ENCODE data around the gene YPEL2. TPM values are rescaled to one million over a fixed set of nuclear protein-coding genes. Genes with fewer than 3 reads are reported as not detected.

The YPEL2 gene
- polyA plus RNA-seq, 1 donor (not counting 4 experiments of a cell fraction or from before 2014, with no cell fraction given) = 4.6 TPM

GRCh38 chr17:59328601-59329000 lies 2.9 kb upstream of the YPEL2 start:
- Histone ChIP-seq H3K4me1 (ENCODE audit: control insufficient read depth, extremely low read depth, insufficient read depth, low read length) (peaks cover 9% of the 10 kb centered on the region), H3K4me2 (ENCODE audit: control insufficient read depth, extremely low read depth, insufficient read depth, low read depth, low read length) (no peak overlapping the region), H3K4me3 (ENCODE audit: control insufficient read depth in 2 of 3, extremely low read depth in 1 of 3, insufficient read depth in 2 of 3, low read depth in 1 of 3, low read length in 3 of 3) (no peak overlapping the region), H3K36me3 (ENCODE audit: control insufficient read depth in 2 of 2, extremely low read depth in 1 of 2, insufficient read depth in 2 of 2, low read length in 2 of 2) (no peaks in the 10 kb centered on the region), H3K27me3 (ENCODE audit: control insufficient read depth, extremely low read depth, insufficient read depth, low read length) (peaks cover 13% of the 10 kb centered on the region), H3K79me2 (ENCODE audit: control insufficient read depth, insufficient read depth, low read length) (no peaks in the 10 kb centered on the region), H2AFZ (ENCODE audit: control insufficient read depth, low read length) (no peak overlapping the region), H3K9ac (ENCODE audit: control insufficient read depth, extremely low read depth, insufficient read depth, low read length) (no peak overlapping the region), H3K9me1 (ENCODE audit: control insufficient read depth, extremely low read depth, insufficient read depth, low read length) (no peaks in the 10 kb centered on the region), H4K20me1 (ENCODE audit: control insufficient read depth, extremely low read depth, insufficient read depth, low read length) (no peaks in the 10 kb centered on the region), H3K27ac (ENCODE audit: control insufficient read depth, insufficient read depth, low read length) (no peak overlapping the region), H3K9me3 (ENCODE audit: control insufficient read depth, low read depth, low read length) (no peaks in the 10 kb centered on the region)
- no peak for TF ChIP-seq CTCF (optimal IDR thresholded peaks at IDR 0.05 in 1 of 3, IDR thresholded peaks at IDR 0.05 in 1 of 3, conservative IDR thresholded peaks at IDR 0.05 in 1 of 3; ENCODE audit: extremely low read depth in 1 of 3, insufficient read depth in 2 of 3, low read length in 3 of 3)
- no peak for TF ChIP-seq EZH2 (IDR thresholded peaks at IDR 0.05; ENCODE audit: low read length)
- FAIRE-seq = no peak
- DNase-seq (ENCODE audit: low read depth, low spot score) = no peak
- dilution Hi-C loops (cut with MboI; ENCODE audit: extremely low pct_ligation_motif_present, low sequenced_read_pairs) = loop anchor here (25.0 kb wide), 1 partner anchor 109 kb away; no protein-coding TSS in a partner anchor

- Histone ChIP-seq H3K9ac (ENCODE audit: control insufficient read depth, extremely low read depth, insufficient read depth, low read length) (no peak overlapping the region), H3K36me3 (ENCODE audit: control insufficient read depth in 2 of 2, extremely low read depth in 1 of 2, insufficient read depth in 2 of 2, low read length in 2 of 2) (no peaks in the 10 kb centered on the region), H3K4me2 (ENCODE audit: control insufficient read depth, extremely low read depth, insufficient read depth, low read depth, low read length) (no peak overlapping the region), H2AFZ (ENCODE audit: control insufficient read depth, low read length) (no peak overlapping the region), H4K20me1 (ENCODE audit: control insufficient read depth, extremely low read depth, insufficient read depth, low read length) (no peaks in the 10 kb centered on the region), H3K4me3 (ENCODE audit: control insufficient read depth in 2 of 3, extremely low read depth in 1 of 3, insufficient read depth in 2 of 3, low read depth in 1 of 3, low read length in 3 of 3) (no peak overlapping the region), H3K27ac (ENCODE audit: control insufficient read depth, insufficient read depth, low read length) (no peak overlapping the region), H3K79me2 (ENCODE audit: control insufficient read depth, insufficient read depth, low read length) (no peaks in the 10 kb centered on the region), H3K9me3 (ENCODE audit: control insufficient read depth, low read depth, low read length) (no peaks in the 10 kb centered on the region), H3K4me1 (ENCODE audit: control insufficient read depth, extremely low read depth, insufficient read depth, low read length) (peaks cover 9% of the 10 kb centered on the region), H3K9me1 (ENCODE audit: control insufficient read depth, extremely low read depth, insufficient read depth, low read length) (no peaks in the 10 kb centered on the region), H3K27me3 (ENCODE audit: control insufficient read depth, extremely low read depth, insufficient read depth, low read length) (peaks cover 19% of the 10 kb centered on the region)
- TF ChIP-seq CTCF (optimal IDR thresholded peaks at IDR 0.05 in 1 of 3, IDR thresholded peaks at IDR 0.05 in 1 of 3, conservative IDR thresholded peaks at IDR 0.05 in 1 of 3; ENCODE audit: extremely low read depth in 1 of 3, insufficient read depth in 2 of 3, low read length in 3 of 3) = peak; percentile 57 to 59 (median 57)
- no peak for TF ChIP-seq EZH2 (IDR thresholded peaks at IDR 0.05; ENCODE audit: low read length)
- no peak for FAIRE-seq
- dilution Hi-C loops (cut with MboI; ENCODE audit: extremely low pct_ligation_motif_present, low sequenced_read_pairs) = loop anchor here (25.0 kb wide), 1 partner anchor 108 kb away; no protein-coding TSS in a partner anchor
- no peak for DNase-seq (ENCODE audit: low read depth, low spot score)
Observed at GRCh38 chr17:59329176-59330052, 2.0 kb upstream of the YPEL2 start.

Data from keratinocyte (primary cell).